ENCODE measurements around the gene HOXC12.

HOXC12 gene

DNA sequence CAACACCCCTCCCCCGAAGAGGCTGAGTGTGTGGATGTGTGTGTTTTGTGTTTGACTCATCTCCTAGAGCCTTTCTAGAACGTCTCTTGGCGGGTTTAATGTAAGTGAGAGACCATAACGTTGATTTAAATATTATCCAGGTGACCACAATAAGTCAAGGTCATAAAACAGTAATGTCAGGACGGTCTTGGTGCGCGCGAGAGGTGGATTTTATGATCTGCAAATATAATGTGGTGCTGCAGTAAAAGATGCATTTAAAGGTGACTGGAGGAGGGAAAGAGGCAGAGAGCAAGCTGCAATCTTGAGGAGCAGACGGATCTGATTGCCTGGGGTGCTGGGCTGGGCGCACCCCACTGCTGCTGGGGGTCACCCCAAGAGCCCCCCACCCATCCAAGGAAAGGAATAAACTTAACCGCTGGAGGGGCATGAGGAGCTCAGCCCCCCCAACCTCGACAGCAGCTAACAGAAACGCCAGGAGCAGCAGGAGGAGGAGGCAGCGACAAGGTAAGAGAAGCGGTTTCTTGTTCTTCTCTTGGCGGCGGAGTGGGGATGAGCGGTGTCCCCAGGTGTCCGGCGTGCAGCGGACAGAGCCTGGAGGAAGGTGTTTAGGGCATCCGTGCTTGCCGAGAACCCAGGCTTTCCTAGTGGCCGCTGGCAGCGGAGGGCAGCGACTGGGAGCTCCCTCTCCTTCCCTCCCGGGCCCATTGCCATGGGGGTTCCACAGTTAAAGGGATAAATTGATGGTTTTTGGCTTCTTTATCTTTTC lies 35.8 kb downstream of the HOXC12 start:
- no peak for DNase-seq (ENCODE audit: low read depth, low spot score)

DNA sequence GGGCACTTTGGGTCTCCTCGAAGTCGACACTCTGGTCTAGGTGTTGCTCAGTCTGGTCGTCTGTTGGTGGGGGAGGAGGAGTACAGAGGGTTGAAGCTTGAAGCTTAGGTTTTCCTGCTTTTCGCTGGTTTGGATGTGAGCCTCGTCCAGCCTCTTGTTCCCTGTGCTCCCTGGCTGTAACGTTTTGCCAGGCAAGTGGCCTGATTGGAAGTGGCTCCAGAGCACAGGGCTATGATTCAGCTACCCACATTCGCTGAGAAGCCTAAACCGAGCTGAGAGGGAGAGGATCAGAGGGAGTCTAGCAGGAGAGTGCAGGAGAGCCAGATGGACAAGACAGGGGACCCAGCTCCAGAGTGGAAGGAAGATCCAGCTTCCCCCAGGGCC lies 36.4 kb downstream of the HOXC12 start:
- H3K4me3 ChIP-seq (ENCODE audit: low read length), result no peak overlapping the region
- no peak for DNase-seq (ENCODE audit: low read depth, low spot score)

More for the DNA sequence above, 35.8 kb downstream of the HOXC12 start:
- no peak overlapping the region for H3K4me3 ChIP-seq (ENCODE audit: low read length)

DNA sequence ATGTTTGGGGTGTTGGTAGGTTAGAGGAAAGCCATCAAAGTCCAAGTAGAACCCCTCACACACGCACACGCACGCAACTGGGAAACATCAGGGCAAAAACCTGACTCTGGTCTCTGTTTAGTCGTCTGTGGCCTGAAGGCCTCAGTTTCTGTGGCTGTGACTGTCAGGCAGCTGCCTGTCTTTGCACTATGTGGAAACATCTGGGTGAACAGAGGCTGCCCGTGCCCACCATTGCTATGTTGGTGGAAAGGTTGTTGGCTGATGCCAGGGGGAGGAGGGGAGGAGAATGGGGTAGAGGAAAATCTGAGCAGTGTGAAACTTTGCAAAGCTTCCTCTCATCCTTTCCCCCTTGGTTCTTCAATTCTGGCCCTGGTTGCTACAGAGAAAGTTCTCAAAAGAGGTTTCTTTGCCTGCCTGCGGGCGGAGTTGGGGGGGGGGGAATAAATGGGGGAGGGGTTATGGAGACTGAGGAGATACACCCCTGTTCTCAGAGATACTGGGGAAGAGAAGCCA lies 37.7 kb downstream of the HOXC12 start:
- no peak overlapping the region for H3K4me3 ChIP-seq (ENCODE audit: low read length)
- no peak for DNase-seq (ENCODE audit: low read depth, low spot score)

DNA sequence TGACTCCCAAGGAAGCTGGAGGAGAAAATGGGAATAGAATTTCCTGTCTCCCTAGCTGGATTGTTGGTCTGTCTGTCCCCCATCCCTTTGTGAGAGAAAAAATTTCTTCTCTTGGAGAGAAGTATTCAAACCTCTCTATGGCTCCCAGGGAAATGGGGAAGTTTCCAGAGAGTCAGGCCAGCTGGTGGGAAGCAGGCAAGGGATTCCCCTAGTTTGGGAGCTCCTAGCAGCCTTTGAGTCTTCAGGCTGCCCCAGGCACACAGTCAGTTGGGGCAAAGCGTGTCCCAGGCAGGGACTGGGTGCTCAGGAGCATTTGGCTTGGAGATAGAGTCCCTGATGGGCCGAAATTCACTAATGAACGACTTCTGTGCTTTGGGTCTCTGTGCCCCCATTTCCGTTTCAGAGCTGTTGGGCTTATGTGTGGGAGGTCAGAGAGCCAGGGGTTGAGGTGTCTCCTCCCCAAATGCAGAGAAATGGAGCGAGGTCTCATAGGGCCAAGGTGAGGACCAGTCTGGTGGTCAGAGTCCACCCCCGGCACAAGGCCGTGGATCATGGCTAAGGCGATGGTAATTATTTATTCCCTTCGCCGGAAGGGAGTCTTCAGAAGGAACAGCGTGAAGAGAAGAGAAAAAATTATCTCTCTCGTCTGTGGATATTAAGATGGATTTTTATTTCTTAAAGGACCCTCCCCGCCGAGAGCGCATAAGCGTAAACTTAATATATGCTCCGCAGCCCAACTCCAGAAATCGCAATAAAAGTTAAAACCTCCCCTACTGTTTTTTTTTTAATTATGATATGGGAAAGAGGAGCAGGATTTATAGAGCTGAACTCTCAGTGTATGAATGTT lies 38.7 kb downstream of the HOXC12 start:
- H3K4me3 ChIP-seq (ENCODE audit: low read length), result no peak overlapping the region
- DNase-seq (ENCODE audit: low read depth, low spot score), result no peak

DNA sequence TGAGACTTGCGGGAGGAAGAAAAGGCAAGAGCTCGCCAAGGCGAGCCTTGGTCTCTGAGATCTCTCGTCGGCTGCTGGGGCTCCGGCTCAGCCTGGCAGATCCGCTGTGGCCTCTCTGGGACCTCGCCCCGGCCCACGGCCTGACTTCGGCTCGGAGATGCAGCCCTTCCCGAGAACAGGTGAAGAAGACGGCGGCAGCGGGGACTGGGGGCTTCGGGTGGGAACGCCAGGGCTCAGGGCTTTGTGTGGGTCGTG lies 39.2 kb downstream of the HOXC12 start:
- no peak overlapping the region for H3K4me3 ChIP-seq (ENCODE audit: low read length)
- DNase-seq (ENCODE audit: low read depth, low spot score), result no peak

DNA sequence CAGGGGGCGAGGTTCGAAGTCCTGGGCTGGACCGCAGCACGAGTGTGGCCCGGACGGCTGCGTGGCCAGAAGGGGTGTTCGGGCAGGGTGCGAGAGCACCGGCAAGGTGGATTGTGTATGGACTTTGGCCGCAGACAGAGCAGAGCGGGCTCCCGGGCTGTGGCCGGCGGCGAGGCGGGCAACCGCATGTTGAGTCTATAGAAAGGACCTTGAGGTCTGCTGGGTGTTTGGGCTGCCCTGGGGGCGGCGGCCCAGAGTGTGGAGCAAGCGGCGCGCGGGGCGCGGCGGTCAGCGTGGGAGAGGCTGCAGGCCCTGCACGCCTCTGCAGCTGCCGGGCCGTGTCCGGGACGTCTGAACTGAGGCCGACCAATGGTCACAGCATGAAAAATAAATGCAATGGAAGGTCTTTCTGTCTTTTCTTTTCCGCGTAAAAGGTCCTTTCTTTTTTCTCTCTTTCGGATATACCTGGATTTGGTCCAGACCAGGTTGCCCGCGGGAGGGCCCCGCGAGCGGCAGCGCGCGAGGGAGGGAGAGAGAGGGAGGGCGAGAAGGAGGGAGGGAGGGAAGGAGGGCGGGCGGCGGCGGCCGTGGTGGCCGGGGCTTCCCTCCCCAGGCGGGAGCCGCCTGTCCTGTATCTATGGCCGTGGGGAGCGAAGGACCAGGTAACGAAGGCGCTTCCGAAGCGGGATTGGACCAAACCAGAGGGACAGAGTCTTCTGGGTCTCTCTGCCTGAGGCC lies 39.7 kb downstream of the HOXC12 start:
- DNase-seq (ENCODE audit: low read depth, low spot score), result no peak
- H3K4me3 ChIP-seq (ENCODE audit: low read length), result no peak overlapping the region

DNA sequence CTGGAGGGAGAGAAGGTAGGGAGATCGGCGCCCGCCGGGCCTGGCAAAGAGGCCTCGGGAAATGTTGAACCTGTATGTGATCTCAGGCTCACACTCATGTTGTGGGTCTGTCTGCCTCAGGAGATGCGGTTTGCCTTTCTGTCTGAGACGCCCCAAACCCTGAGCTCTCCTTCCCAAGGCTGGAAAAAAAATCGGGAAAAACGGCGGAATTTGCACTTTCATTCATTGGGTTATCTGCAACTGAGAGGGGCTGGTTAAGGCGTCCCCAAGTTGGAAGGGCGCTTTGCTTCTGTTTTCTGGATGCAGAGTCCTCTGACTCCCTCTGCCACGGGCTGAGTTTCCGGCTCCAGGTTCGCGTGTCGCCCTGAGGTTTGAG lies 40.3 kb downstream of the HOXC12 start:
- DNase-seq (ENCODE audit: low read depth, low spot score), result no peak
- H3K4me3 ChIP-seq (ENCODE audit: low read length), result no peak overlapping the region

DNA sequence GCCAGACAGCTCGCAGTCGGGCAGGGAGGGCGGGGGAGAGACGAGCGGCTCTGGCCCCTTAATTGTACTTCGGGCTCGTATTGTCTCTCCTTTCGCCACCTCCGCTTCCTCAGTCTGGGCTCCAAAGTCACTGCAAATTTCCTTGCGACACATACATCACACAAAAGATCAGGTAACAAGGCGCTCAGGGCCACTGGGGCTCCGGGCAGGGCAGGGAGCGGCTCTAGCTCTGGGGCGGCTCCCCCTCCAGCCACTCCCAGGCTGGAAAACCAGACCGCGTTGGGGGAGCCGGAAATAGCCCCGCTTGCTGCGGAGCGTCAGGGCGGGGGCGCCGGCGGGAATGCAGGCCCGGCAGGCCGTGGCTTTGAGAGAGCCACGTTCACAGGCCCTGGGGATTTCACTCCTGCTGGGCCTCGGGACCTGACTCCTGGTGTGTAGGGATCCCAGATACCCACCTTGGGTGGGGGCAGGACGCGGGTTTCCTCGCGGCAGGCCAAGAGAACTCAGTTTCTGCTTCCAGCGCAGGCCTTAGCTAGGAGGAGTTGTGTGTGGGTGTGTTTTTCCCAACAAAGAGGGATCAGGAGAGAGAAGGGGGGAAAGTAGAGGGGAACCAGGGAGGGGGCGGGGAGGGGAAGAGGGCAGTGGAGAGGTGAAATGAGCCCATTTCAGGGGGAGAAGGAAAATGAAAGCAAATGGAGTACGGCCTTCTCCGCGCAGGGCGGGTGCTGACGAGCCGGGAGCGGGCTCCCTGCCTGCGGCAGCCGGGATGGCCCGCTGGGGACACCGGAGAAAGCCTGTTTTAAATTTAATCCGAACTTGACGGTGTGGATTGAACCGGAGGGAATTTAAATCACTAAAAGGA lies 40.9 kb downstream of the HOXC12 start:
- DNase-seq (ENCODE audit: low read depth, low spot score), result no peak
- no peak overlapping the region for H3K4me3 ChIP-seq (ENCODE audit: low read length)

DNA sequence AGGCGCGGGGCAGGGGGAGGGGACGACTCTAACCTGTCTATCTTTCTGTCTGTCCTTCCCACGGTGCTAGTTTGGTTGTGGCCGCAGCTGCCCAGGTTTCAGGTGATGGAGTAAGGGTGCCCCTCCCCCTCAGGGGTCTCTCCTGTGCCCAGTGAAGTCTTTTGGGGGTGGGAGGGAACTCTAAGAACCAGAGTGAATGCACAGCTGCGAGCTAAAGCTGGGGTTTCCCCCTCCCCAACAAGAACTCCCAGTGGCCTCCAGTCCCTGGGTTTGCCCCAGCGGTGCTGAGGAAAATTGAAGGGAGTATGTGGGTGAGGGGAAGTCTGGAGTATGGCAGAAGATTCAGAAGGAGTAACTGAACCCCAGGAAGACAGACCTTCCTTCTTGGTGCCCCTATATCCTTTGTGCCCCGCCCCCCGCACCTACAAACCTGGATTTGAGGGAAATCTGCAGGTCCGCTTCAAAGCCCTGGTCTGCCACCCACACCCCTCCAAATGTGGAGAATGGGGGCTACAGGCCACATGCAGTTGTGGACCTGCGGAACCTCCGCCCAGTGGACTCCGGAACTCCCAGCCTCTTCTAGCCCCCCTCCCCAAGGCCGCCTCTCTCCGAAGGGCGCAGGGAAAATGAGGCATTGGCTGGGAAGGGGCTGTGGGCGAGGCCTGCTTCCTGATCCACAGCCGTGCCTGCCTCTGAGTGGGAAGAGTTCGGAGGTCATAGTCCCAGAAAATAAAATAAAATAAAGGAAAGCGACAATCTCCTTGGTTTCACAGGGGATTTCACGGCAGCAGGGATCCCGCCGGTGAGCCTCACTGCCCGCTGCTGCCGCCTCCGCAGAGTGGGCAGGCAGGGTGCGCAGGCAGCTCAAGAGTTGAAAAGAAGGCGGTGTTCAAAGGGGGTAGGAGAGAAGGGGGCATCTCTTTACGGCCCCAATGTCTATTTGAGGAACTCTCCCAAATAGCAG lies 41.8 kb downstream of the HOXC12 start:
- H3K4me3 ChIP-seq (ENCODE audit: low read length), result no peak overlapping the region

DNA sequence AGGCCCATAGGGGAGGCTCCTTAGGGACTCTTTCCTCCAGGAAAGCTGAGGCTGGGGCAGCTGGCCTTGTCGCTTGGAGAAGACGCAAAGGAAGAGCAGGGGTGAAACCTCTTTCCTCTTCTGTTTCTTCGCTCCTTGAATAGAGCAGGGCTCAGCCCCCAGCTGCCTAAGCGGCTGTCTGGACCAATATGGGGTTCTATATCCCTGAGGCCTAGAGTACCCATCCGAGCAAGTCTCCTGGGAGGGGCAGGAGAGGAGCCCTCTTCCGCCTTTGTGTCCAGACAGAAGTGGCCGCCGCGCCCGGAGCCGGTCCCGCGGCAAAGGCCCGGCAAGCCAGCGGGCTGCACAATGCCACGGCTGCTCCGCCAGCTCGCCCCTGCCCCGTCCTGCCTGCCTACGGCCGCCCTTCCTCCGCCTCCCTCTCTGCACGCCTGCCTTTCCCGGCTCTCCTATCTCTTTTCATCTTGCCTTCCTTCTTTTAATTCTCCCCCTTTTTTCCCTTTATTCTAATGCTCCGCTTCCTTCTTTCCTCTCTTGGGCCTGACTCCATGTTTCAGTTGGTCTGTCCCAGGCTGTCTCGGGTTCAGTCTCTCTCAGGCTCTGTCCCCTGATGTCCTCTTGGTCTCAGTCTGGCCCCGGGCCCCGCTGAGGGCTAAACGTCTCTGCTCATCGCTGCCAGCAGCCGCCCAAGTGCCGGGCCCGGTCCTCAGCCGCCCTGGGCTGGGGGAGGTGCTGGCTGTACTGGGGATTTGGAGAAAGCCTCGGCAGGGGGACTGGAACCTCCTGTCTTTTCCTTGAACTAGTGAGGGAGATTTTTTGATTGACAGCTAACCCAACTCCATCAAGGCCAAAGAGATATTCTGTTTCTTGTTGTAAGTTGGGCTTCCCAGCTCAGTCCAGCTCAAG lies 42.8 kb downstream of the HOXC12 start:
- DNase-seq (ENCODE audit: low read depth, low spot score), result no peak

More for the DNA sequence above, 41.8 kb downstream of the HOXC12 start:
- no peak for DNase-seq (ENCODE audit: low read depth, low spot score)

DNA sequence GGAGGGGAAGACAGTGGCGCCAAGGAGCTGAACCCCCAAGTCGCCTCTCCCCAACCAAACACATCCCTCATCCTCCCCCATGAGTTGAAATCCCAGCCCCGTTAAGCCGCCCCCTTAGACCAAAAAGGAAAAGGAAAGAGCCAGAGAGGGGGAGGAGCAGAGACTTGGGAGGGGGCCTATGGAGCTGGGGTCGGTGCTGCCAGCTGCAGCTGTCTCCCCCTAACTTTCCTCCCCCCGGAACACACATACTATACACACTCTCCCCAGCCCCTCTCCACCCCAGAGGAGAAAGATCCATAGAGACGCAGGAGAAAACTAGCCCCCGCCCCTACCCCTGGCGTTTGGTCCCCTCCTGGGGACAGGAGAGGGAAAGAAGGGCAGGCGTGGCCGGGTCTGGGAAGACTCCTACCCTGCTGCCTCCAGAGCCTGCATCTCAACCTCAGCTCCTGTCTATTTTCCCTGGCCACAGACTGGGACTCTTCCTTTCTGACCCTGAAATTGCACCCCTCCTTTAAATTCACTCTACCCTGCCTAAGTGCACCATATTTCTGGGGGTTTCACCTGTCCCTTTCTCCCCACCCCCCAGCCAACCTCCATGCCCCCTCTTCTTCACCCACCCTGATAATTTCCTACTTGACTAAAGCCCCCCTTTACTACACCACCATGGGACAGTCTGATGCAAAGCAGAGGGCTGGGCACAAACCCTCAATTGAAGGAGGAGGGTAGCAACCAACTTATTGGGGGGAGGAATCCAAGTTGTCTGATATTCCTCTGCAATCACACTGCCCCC lies 43.6 kb downstream of the HOXC12 start:
- no peak for DNase-seq (ENCODE audit: low read depth, low spot score)
- no peak overlapping the region for H3K4me3 ChIP-seq (ENCODE audit: low read length)

More for the DNA sequence above, 42.8 kb downstream of the HOXC12 start:
- no peak overlapping the region for H3K4me3 ChIP-seq (ENCODE audit: low read length)

DNA sequence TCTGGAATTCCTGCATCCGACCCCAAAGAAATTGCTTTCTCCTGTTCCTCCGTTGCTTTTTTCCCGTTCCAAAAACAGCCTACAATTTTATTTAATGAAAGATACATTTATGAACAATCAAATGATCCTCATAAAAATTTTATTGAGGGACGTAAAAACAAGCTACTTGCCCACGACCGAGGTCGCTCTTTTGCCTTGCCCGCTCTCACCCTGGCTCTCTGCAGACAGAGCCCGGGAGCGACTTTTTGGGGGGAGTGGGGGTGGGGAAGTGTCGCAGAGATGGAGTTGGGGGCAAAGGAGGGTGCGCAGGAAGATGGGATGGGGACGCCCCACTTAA lies 44.2 kb downstream of the HOXC12 start:
- H3K4me3 ChIP-seq (ENCODE audit: low read length), result no peak overlapping the region
- no peak for DNase-seq (ENCODE audit: low read depth, low spot score)

DNA sequence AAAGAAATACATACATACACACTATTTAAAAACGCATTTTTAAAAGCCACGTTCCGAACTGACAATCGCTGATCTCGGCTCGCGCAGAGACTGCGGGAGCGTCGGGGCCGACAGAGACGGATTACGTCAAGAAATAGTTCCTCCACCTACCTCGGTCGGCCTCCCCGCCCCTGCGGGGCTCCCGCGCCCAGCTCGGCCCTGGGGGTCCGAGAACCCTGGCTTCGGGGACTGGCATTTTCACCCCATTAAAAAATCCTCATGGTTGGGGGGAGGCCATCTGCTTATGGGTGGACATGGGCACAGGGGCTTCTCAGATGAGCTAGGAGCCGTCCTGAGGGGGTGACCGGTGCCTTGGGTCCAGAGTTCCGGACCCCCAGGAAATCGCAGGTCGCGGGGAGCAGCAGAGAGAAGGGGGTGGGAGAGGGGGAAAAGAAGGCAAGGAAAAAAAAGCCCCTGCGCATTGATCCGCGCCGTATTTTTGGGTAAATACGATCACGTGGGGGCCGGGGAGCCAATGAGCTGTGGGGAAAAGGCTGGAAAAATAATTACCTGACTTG lies 44.9 kb downstream of the HOXC12 start:
- H3K4me3 ChIP-seq (ENCODE audit: low read length), result no peak overlapping the region
- no peak for DNase-seq (ENCODE audit: low read depth, low spot score)

DNA sequence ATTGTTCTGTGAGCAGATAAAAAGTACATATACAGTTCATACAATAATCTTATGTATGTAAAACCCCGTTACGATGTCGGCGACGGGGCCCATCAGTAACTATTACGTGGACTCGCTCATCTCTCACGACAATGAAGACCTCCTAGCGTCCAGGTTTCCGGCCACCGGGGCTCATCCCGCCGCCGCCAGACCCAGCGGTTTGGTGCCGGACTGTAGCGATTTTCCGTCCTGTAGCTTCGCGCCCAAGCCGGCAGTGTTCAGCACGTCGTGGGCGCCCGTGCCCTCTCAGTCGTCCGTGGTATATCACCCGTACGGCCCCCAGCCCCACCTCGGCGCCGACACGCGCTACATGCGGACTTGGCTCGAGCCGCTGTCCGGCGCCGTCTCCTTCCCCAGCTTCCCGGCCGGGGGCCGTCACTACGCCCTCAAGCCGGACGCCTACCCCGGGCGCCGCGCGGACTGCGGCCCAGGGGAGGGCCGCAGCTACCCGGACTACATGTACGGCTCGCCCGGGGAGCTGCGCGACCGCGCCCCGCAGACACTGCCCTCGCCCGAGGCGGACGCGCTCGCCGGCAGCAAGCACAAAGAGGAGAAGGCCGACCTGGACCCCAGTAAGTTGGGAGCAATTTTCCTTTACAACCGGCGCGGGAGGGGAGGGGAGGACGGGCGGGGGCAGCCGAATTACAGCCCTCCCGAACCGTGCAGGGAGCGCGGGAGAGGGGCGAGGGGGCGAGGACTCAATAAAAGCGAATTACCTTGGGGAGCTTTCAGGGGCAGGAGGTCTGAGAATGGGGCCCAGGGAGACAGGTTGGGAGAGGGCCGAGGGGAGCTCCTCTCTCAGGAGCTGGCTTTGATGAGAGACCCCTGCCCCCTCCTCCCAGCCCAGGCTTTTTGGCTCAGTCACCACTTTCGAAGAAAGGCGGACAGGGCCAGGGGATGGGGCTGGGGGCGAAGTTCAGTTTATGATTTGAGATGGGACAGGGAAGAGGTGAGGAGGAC lies 45.7 kb downstream of the HOXC12 start, which contains the start of gene HOXC9:
Gene HOXC9, plus strand, starts transcription at position 46 of the 999 bp plus-strand sequence. Its CDS starts 28 bp downstream, at position 74.
- DNase-seq (ENCODE audit: low read depth, low spot score), result no peak
- H3K4me3 ChIP-seq (ENCODE audit: low read length), result no peak within 1 kb of the TSS
